ENCODE measurements around the gene CBLB. TPM values are rescaled to one million over a fixed set of nuclear protein-coding genes. Genes with fewer than 3 reads are reported as not detected.
A peak's percentile ranks its signal among the peaks of the same experiment; 100 is the strongest.

The CBLB gene
- total RNA-seq, 1 experiment from 2014 or later: 23.9 TPM

DNA sequence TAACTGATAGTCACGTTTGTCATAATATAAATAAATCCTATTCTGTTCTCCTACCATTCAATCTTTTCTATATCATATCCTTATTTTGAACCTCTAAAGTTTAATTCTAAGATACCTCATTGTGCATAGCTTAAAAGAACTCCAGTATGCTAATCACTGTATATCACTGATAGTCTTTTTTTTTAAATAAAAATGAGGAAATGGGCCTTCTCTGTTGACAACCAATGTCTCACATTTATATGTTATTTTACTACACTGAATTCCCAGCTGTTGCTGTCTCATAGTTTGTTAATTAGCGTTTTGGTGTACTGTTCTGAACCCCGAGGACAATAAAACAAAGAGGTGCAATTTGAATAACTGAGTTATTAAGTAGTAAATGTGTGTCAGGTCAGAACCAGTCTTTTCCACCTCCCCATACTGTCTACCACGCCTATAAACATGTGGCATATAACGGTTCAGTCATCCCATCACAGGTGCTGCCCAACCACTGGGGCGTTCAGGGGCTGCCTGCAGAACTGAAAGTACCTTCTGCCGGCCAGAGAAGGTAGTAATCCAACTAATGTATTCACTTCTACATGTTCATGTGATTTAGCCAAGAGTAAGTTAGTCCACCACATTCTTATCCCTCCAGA is 14.9 kb downstream of the CBLB start:
- Histone ChIP-seq H3K4me3 (ENCODE audit: low read length) (no peak overlapping the region), H3K79me2 (ENCODE audit: low read length) (no peaks in the 10 kb centered on the region), H3K4me2 (ENCODE audit: low read length) (no peak overlapping the region), H3K9me3 (ENCODE audit: low read length) (no peaks in the 10 kb centered on the region), H3K36me3 (ENCODE audit: low read depth, low read length) (peaks cover 6% of the 10 kb centered on the region), H2AFZ (ENCODE audit: low read length) (no peak overlapping the region), H3F3A (ENCODE audit: low read length, unreplicated experiment) (no peaks in the 10 kb centered on the region), H3K9me2 (replicated peaks; ENCODE audit: low read length) (no peaks in the 10 kb centered on the region), H4K20me1 (ENCODE audit: low read length) (no peaks in the 10 kb centered on the region), H3K27ac (ENCODE audit: low read length) (no peak overlapping the region), H3K4me1 (ENCODE audit: insufficient read depth, low read length) (no peaks in the 10 kb centered on the region), H3K27me3 (ENCODE audit: low read length) (no peaks in the 10 kb centered on the region), H3K9ac (ENCODE audit: low read length) (no peak overlapping the region)
- ChIA-PET CTCF (no interaction called here), POLR2A (ENCODE audit: unreplicated experiment) (no interaction called here)
- TF ChIP-seq, protein P1, sequence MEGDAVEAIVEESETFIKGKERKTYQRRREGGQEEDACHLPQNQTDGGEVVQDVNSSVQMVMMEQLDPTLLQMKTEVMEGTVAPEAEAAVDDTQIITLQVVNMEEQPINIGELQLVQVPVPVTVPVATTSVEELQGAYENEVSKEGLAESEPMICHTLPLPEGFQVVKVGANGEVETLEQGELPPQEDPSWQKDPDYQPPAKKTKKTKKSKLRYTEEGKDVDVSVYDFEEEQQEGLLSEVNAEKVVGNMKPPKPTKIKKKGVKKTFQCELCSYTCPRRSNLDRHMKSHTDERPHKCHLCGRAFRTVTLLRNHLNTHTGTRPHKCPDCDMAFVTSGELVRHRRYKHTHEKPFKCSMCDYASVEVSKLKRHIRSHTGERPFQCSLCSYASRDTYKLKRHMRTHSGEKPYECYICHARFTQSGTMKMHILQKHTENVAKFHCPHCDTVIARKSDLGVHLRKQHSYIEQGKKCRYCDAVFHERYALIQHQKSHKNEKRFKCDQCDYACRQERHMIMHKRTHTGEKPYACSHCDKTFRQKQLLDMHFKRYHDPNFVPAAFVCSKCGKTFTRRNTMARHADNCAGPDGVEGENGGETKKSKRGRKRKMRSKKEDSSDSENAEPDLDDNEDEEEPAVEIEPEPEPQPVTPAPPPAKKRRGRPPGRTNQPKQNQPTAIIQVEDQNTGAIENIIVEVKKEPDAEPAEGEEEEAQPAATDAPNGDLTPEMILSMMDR (conservative IDR thresholded peaks at IDR 0.05; ENCODE audit: low read depth, low read length): no peak
- TF ChIP-seq EZH2 (IDR thresholded peaks at IDR 0.05; ENCODE audit: low read length, unreplicated experiment): no peak
- TF ChIP-seq EZH2phosphoT487 (IDR thresholded peaks at IDR 0.05; ENCODE audit: borderline replicate concordance, low read length): no peak
- intact Hi-C loops (cut with micrococcal nuclease): no loop called here
- BruUV-seq (replicated peaks): no TSS peak
- DNase-seq: no peak
- ATAC-seq: no peak

DNA sequence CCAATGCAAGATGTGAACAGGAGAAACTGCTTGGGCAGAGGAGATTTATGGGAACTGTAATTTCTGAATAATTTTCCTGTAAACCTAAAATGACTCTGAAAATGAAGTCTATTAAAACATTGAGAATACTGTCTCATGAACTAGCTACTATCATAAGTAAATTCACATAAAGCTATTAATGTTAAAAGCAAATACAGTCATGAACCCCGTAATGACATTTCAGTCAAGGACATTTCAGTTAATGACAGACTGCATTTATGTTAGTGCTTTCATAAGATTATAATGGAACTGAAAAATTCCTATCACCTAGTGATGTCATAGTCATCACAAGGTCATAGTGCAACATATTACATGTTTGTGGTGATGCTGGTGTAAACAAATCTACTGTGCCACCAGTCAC is 17.2 kb downstream of the CBLB start:
- ATAC-seq (peak; percentile 35), DNase-seq (no peak)
- POLR2A ChIA-PET (ENCODE audit: unreplicated experiment): no interaction called here
- Histone ChIP-seq H3K9me2 (replicated peaks; ENCODE audit: low read length) (no peaks in the 10 kb centered on the region), H3K9ac (ENCODE audit: low read length) (no peak overlapping the region), H3F3A (ENCODE audit: low read length, unreplicated experiment) (no peaks in the 10 kb centered on the region), H3K4me3 (ENCODE audit: low read length) (no peak overlapping the region), H3K27ac (ENCODE audit: low read length) (no peak overlapping the region), H3K9me3 (ENCODE audit: low read length) (no peaks in the 10 kb centered on the region), H2AFZ (ENCODE audit: low read length) (no peak overlapping the region), H3K4me2 (ENCODE audit: low read length) (no peak overlapping the region), H3K4me1 (ENCODE audit: insufficient read depth, low read length) (no peaks in the 10 kb centered on the region), H3K36me3 (ENCODE audit: low read depth, low read length) (peaks cover 6% of the 10 kb centered on the region), H4K20me1 (ENCODE audit: low read length) (no peaks in the 10 kb centered on the region), H3K79me2 (ENCODE audit: low read length) (no peaks in the 10 kb centered on the region), H3K27me3 (ENCODE audit: low read length) (no peaks in the 10 kb centered on the region)
- no peak for TF ChIP-seq EZH2 (IDR thresholded peaks at IDR 0.05; ENCODE audit: low read length, unreplicated experiment)
- no peak for TF ChIP-seq EZH2phosphoT487 (IDR thresholded peaks at IDR 0.05; ENCODE audit: borderline replicate concordance, low read length)
- TF ChIP-seq, protein P1 (conservative IDR thresholded peaks at IDR 0.05; ENCODE audit: low read depth, low read length): no peak
- no TSS peak for BruUV-seq (replicated peaks)
- CTCF ChIA-PET: no interaction called here
- intact Hi-C loops (cut with micrococcal nuclease): no loop called here

DNA sequence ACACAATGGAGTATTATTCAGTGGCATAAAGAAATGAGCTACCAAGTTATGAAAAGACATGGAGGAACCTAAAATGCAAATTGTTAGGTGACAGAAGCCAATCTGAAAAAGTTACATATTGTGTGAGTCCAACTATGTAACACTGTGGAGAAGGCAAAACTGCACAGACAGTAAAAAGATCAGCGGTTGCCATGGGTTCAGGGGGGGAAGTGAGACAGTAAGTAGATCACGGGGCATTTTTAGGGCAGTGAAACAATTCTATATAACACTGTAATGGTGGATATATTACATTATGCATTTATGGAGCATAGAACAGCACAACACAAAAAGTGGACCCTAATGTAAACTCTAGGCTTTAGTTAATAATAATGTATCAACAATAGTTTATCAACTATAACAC is 17.6 kb downstream of the CBLB start:
- H3K36me3 ChIP-seq (ENCODE audit: low read depth, low read length): peaks cover 6% of the 10 kb centered on the region
- no peak for ATAC-seq
- intact Hi-C loops (cut with micrococcal nuclease): no loop called here
- H4K20me1 ChIP-seq (ENCODE audit: low read length): no peaks in the 10 kb centered on the region
- TF ChIP-seq, protein P1 (conservative IDR thresholded peaks at IDR 0.05; ENCODE audit: low read depth, low read length): no peak
- no peak for TF ChIP-seq EZH2 (IDR thresholded peaks at IDR 0.05; ENCODE audit: low read length, unreplicated experiment)
- no peak for TF ChIP-seq EZH2phosphoT487 (IDR thresholded peaks at IDR 0.05; ENCODE audit: borderline replicate concordance, low read length)
- H3F3A ChIP-seq (ENCODE audit: low read length, unreplicated experiment): no peaks in the 10 kb centered on the region
- no peaks in the 10 kb centered on the region for H3K27me3 ChIP-seq (ENCODE audit: low read length)
- BruUV-seq (replicated peaks): no TSS peak
- no peaks in the 10 kb centered on the region for H3K4me1 ChIP-seq (ENCODE audit: insufficient read depth, low read length)
- no peak for DNase-seq
- H3K4me2 ChIP-seq (ENCODE audit: low read length): no peak overlapping the region
- ChIA-PET CTCF (no interaction called here), POLR2A (ENCODE audit: unreplicated experiment) (no interaction called here)
- no peaks in the 10 kb centered on the region for H3K9me2 ChIP-seq (replicated peaks; ENCODE audit: low read length)
- no peaks in the 10 kb centered on the region for H3K79me2 ChIP-seq (ENCODE audit: low read length)
- H2AFZ ChIP-seq (ENCODE audit: low read length): no peak overlapping the region
- no peaks in the 10 kb centered on the region for H3K9me3 ChIP-seq (ENCODE audit: low read length)
- no peak overlapping the region for H3K9ac ChIP-seq (ENCODE audit: low read length)
- H3K27ac ChIP-seq (ENCODE audit: low read length): no peak overlapping the region
- no peak overlapping the region for H3K4me3 ChIP-seq (ENCODE audit: low read length)

All from PC-3 (cell line).